Endothelial cell of umbilical vein (primary cell): ENCODE results near the gene TBC1D16. TPM values are rescaled to one million over a fixed set of nuclear protein-coding genes. Genes with fewer than 3 reads are reported as not detected.

Experiments
- BruUV-seq: library from RNA; stranded (reverse); fragments of 400-500 nt; replicated peaks from 2 replicates; lab custom pipeline; 2021; lab: Mats Ljungman, UMichigan
- CTCF ChIA-PET: fragments of 300-600, 350-600 bp; sonication (Branson Sonifier 250); formaldehyde crosslinking; loops from one replicate; lab custom pipeline; 2021; ENCODE audit warnings: antibody characterized with exemption, inconsistent platforms; lab: Charles Lee
- POLR2A ChIA-PET: fragments of 300-600, 350-600 bp; sonication (Branson Sonifier 250); formaldehyde crosslinking; loops from one replicate; lab custom pipeline; 2021; ENCODE audit warnings: antibody characterized with exemption, inconsistent platforms; lab: Charles Lee
- DNase-seq: peaks from one replicate; pipeline ENCODE4 v3.0.0-alpha.2; 2011; ENCODE audit warnings: low read depth, low spot score
- FAIRE-seq: peaks from 2 replicates; lab custom pipeline; 2011; peaks lifted over from hg19 to GRCh38; lab: Jason Lieb, UNC
- H2AFZ ChIP-seq: 2 replicates; pipeline ENCODE4 v1.6.0; 2012; ENCODE audit warnings: low read depth, low read length, control low read depth, inconsistent platforms
- H3K27ac ChIP-seq: 2 replicates; pipeline ENCODE4 v1.5.1; 2011; ENCODE audit warnings: low read depth, mild to moderate bottlenecking, control low read depth, low read length, moderate library complexity; ENCODE audit not compliant: insufficient read depth
- H3K27me3 ChIP-seq, 2 experiments: 2 replicates each; pipeline versions ENCODE4 v1.6.0 to v1.6.1; 2011; ENCODE audit warnings: low read length in 2 of 2, mixed read lengths in 1 of 2; ENCODE audit not compliant: control insufficient read depth in 2 of 2, insufficient read depth in 2 of 2
- H3K36me3 ChIP-seq, 2 experiments: 2 replicates in 1 of 2; 3 replicates in 1 of 2; pipeline ENCODE4 v1.5.1; 2011; ENCODE audit warnings: low read length in 2 of 2, mild to moderate bottlenecking in 1 of 2, moderate library complexity in 1 of 2; ENCODE audit not compliant: control insufficient read depth in 2 of 2, insufficient read depth in 2 of 2; ENCODE audit errors: extremely low read depth in 1 of 2
- H3K4me1 ChIP-seq: 3 replicates; pipeline ENCODE4 v1.5.1; 2011; ENCODE audit warnings: mild to moderate bottlenecking, low read length; ENCODE audit not compliant: control insufficient read depth, insufficient read depth; ENCODE audit errors: extremely low read depth
- H3K4me2 ChIP-seq: 2 replicates; pipeline ENCODE4 v1.6.1; 2011; ENCODE audit warnings: low read length, control low read depth, mixed read lengths; ENCODE audit not compliant: insufficient read depth
- H3K4me3 ChIP-seq, 3 experiments: fragments of 200-600 bp in 1 of 3; sonication (generic), shearing (Covaris generic) in 1 of 3; replicated peaks in 1 of 3; 2 replicates each; pipeline ENCODE4 v1.5.1; 2011 to 2016; ENCODE audit warnings: control low read depth in 3 of 3, low read length in 3 of 3, mild to moderate bottlenecking in 2 of 3, inconsistent platforms in 1 of 3, low read depth in 1 of 3, moderate library complexity in 1 of 3; ENCODE audit not compliant: insufficient read depth in 1 of 3
- H3K79me2 ChIP-seq: 2 replicates; pipeline ENCODE4 v1.6.0; 2012; ENCODE audit warnings: low read length, inconsistent platforms; ENCODE audit not compliant: control insufficient read depth, insufficient read depth
- H3K9ac ChIP-seq: replicated peaks from 2 replicates; pipeline ENCODE3; 2011; ENCODE audit warnings: low read length, control low read depth; ENCODE audit not compliant: insufficient read depth; ENCODE audit errors: extremely low read depth
- H3K9me1 ChIP-seq: replicated peaks from 3 replicates; pipeline ENCODE4 v1.6.0; 2011; ENCODE audit warnings: mild to moderate bottlenecking, low read length; ENCODE audit not compliant: control insufficient read depth, insufficient read depth; ENCODE audit errors: extremely low read depth
- H3K9me3 ChIP-seq: replicated peaks from 2 replicates; pipeline ENCODE4 v1.5.1; 2012; ENCODE audit warnings: low read length, inconsistent platforms; ENCODE audit not compliant: control insufficient read depth, insufficient read depth
- H4K20me1 ChIP-seq: replicated peaks from 2 replicates; pipeline ENCODE3; 2011; ENCODE audit warnings: mild to moderate bottlenecking, low read length; ENCODE audit not compliant: control insufficient read depth, insufficient read depth; ENCODE audit errors: extremely low read depth
- EZH2 ChIP-seq: IDR thresholded peaks from 2 replicates; pipeline ENCODE4 v1.6.1; 2012; ENCODE audit warnings: borderline replicate concordance, low read depth, mild to moderate bottlenecking, moderate library complexity, low read length, inconsistent platforms; ENCODE audit not compliant: severe bottlenecking
- FOS ChIP-seq: IDR thresholded peaks from 2 replicates; pipeline ENCODE4 v1.6.1; 2011; ENCODE audit warnings: mild to moderate bottlenecking, low read length, moderate library complexity, borderline replicate concordance; ENCODE audit not compliant: insufficient read depth
- GATA2 ChIP-seq: IDR thresholded peaks from 2 replicates; pipeline ENCODE4 v1.7.0; 2011; ENCODE audit warnings: low read depth, mild to moderate bottlenecking, moderate library complexity, mixed read lengths, low read length; ENCODE audit not compliant: insufficient read length, insufficient read depth
- JUN ChIP-seq: IDR thresholded peaks from 2 replicates; pipeline ENCODE4 v1.6.1; 2011; ENCODE audit warnings: borderline replicate concordance, low read depth; ENCODE audit not compliant: insufficient read length, insufficient read depth
- MYC ChIP-seq: IDR thresholded peaks from one replicate; pipeline ENCODE4 v1.6.1; 2011; ENCODE audit warnings: mild to moderate bottlenecking, low read depth, low read length
- POLR2A ChIP-seq: IDR thresholded peaks from 2 replicates; pipeline ENCODE4 v1.6.1; 2012; ENCODE audit warnings: low read depth, mild to moderate bottlenecking, control low read depth, low read length
- POLR2AphosphoS5 ChIP-seq: IDR thresholded peaks from 2 replicates; pipeline ENCODE4 v1.6.1; 2012; ENCODE audit warnings: low read depth, mild to moderate bottlenecking, control low read depth, low read length, moderate library complexity; ENCODE audit not compliant: insufficient read depth
- dilution Hi-C: fragments of 300-500 bp; cut with MboI; formaldehyde crosslinking; loops from one replicate; pipeline ENCODE4 v1.15.0; 2019; ENCODE audit warnings: low sequenced_read_pairs; ENCODE audit not compliant: extremely low pct_ligation_motif_present
- intact Hi-C: fragments of 100-400 bp; cut with micrococcal nuclease; formaldehyde crosslinking; loops from one replicate; pipeline ENCODE4 v1.10.0; 2022
- polyA plus RNA-seq, 4 experiments: library from polyadenylated mRNA; depleted of rRNA in 3 of 4; stranded (reverse) in 3 of 4; unstranded in 1 of 4; fragments of >200 nt; gene quantifications; 2 replicates each; pipeline versions ENCODE4 v1.2.1 to v1.2.3, GENCODE V29; 2011 to 2012; ENCODE audit warnings: missing spikeins in 1 of 4
- total RNA-seq: library from RNA; stranded (reverse); gene quantifications from 2 replicates; pipeline ENCODE4 v1.2.3, GENCODE V29; 2021
- TF ChIP-seq, protein P1 (sequence below): IDR thresholded peaks from 2 replicates; pipeline ENCODE4 v1.6.1; 2011; ENCODE audit not compliant: insufficient read depth, insufficient read length
- TF ChIP-seq, protein P2 (sequence below), 2 donors: IDR thresholded peaks; 1 replicate in 1 of 2; 2 replicates in 1 of 2; pipeline ENCODE4 v1.5.1; 2011; ENCODE audit warnings: low read length in 2 of 2, mild to moderate bottlenecking in 2 of 2, moderate library complexity in 2 of 2, control low read depth in 1 of 2, inconsistent platforms in 1 of 2, low read depth in 1 of 2; ENCODE audit not compliant: insufficient read depth in 1 of 2; ENCODE audit errors: extremely low read depth in 1 of 2

The TBC1D16 gene
- total and polyA plus RNA-seq, 2 donors (not counting 3 experiments of a cell fraction or from before 2014, with no cell fraction given) = 12.9 to 48.6 TPM

GRCh38 chr17:79892457-79893241 lies 143.0 kb downstream of the TBC1D16 start:
- H4K20me1 ChIP-seq = no peaks in the 10 kb centered on the region
- peaks cover 6 to 10% of the 10 kb centered on the region in 2 experiments for H3K27me3 ChIP-seq
- no peak overlapping the region for H3K4me3 ChIP-seq
- no peaks in the 10 kb centered on the region for H3K9me3 ChIP-seq
- ChIA-PET POLR2A (interaction anchor here (0.5 kb wide), 1 partner anchor 33 kb away, joined by 3 read pairs; no protein-coding TSS in a partner anchor), CTCF (no interaction called here)
- H3K79me2 ChIP-seq = no peaks in the 10 kb centered on the region
- H2AFZ ChIP-seq = no peak overlapping the region
- dilution Hi-C loops (no loop called here), intact Hi-C loops (no loop called here)
- H3K36me3 ChIP-seq = no peaks in the 10 kb centered on the region
- FAIRE-seq (no peak), DNase-seq (no peak)
- no peaks in the 10 kb centered on the region for H3K4me1 ChIP-seq
- no peak overlapping the region for H3K4me2 ChIP-seq
- TF ChIP-seq EZH2 = no peak
- TF ChIP-seq POLR2A = no peak
- no peak for TF ChIP-seq GATA2
- no peak for TF ChIP-seq MYC
- TF ChIP-seq, protein P1, sequence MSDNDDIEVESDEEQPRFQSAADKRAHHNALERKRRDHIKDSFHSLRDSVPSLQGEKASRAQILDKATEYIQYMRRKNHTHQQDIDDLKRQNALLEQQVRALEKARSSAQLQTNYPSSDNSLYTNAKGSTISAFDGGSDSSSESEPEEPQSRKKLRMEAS = no peak
- TF ChIP-seq POLR2AphosphoS5 = no peak
- TF ChIP-seq, protein P2, sequence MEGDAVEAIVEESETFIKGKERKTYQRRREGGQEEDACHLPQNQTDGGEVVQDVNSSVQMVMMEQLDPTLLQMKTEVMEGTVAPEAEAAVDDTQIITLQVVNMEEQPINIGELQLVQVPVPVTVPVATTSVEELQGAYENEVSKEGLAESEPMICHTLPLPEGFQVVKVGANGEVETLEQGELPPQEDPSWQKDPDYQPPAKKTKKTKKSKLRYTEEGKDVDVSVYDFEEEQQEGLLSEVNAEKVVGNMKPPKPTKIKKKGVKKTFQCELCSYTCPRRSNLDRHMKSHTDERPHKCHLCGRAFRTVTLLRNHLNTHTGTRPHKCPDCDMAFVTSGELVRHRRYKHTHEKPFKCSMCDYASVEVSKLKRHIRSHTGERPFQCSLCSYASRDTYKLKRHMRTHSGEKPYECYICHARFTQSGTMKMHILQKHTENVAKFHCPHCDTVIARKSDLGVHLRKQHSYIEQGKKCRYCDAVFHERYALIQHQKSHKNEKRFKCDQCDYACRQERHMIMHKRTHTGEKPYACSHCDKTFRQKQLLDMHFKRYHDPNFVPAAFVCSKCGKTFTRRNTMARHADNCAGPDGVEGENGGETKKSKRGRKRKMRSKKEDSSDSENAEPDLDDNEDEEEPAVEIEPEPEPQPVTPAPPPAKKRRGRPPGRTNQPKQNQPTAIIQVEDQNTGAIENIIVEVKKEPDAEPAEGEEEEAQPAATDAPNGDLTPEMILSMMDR (IDR thresholded peaks at IDR 0.05; ENCODE audit: extremely low read depth in 1 of 2, insufficient read depth in 1 of 2, low read depth in 1 of 2, low read length in 2 of 2) = no peak
- TF ChIP-seq JUN = no peak
- TF ChIP-seq FOS = no peak
- H3K27ac ChIP-seq = no peak overlapping the region
- no TSS peak for BruUV-seq
- no peak overlapping the region for H3K9ac ChIP-seq
- H3K9me1 ChIP-seq = no peaks in the 10 kb centered on the region
